ENCODE measurements around the gene PSMC3IP. TPM values are rescaled to one million over a fixed set of nuclear protein-coding genes. Genes with fewer than 3 reads are reported as not detected.
"Not testable (repeated sequence)": the region's sequence is repeated elsewhere in the genome, so short reads cannot be mapped to it uniquely, and the experiment has no call there.

Gene PSMC3IP
- total and polyA plus RNA-seq, 2 donors (not counting 3 experiments of a cell fraction or from before 2014, with no cell fraction given) = 5.9 to 19.3 TPM

DNA sequence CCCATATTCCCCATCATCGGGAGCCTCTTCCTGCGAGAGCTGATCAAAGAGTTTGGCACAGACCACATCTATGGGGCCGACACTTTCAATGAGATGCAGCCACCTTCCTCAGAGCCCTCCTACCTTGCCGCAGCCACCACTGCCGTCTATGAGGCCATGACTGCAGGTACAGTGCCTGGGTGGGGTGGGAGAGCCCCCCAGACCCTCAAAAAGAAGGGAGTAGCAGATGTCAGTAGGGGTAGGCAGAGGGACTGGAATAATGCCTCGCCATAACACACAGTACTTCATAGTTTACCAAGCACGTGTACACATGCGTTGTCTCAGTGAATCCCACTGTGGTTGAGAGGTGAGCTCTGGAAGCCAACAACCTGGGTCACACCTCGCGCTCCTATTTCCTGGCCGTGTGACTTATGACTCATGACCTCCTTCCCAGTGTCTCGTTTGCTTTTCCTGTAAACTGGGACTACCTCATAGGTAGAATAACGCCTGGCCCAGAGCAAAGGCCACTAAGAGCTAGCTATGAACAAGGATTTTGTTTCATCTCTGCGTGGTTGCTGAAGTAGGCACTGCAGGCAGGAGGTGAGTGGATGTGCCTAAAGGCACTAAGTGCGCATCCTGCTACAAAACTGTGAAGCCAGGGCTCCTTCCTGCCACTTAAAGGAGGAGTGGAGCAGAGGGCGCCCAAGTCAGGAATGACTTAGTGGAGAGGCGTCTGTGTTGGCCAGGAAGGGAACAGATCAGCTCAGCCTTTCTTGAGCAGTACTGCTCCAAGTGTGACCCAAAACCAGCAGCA, 36.3 kb downstream of the PSMC3IP start:
- Histone ChIP-seq H2AFZ (ENCODE audit: low read depth, low read length) (no peak overlapping the region), H3K27me3 (ENCODE audit: control insufficient read depth in 2 of 2, insufficient read depth in 2 of 2, low read length in 2 of 2) (no peaks in the 10 kb centered on the region), H3K27ac (ENCODE audit: insufficient read depth, low read depth, low read length) (peak overlapping the region; percentile 20), H3K36me3 (ENCODE audit: control insufficient read depth in 2 of 2, extremely low read depth in 1 of 2, insufficient read depth in 2 of 2, low read length in 2 of 2) (peaks cover 2 to 10% of the 10 kb centered on the region in 2 experiments), H3K4me2 (ENCODE audit: insufficient read depth, low read length) (no peak overlapping the region), H3K9ac (replicated peaks; ENCODE audit: extremely low read depth, insufficient read depth, low read length) (no peak overlapping the region), H3K9me1 (replicated peaks; ENCODE audit: control insufficient read depth, extremely low read depth, insufficient read depth, low read length) (no peaks in the 10 kb centered on the region), H3K9me3 (replicated peaks; ENCODE audit: control insufficient read depth, insufficient read depth, low read length) (no peaks in the 10 kb centered on the region), H4K20me1 (replicated peaks; ENCODE audit: control insufficient read depth, extremely low read depth, insufficient read depth, low read length) (no peaks in the 10 kb centered on the region), H3K4me3 (replicated peaks in 1 of 3; ENCODE audit: insufficient read depth in 1 of 3, low read depth in 1 of 3, low read length in 3 of 3) (no peak overlapping the region), H3K4me1 (ENCODE audit: control insufficient read depth, extremely low read depth, insufficient read depth, low read length) (peaks cover 16% of the 10 kb centered on the region), H3K79me2 (ENCODE audit: control insufficient read depth, insufficient read depth, low read length) (peaks cover 4% of the 10 kb centered on the region)
- TF ChIP-seq POLR2AphosphoS5 (IDR thresholded peaks at IDR 0.05; ENCODE audit: insufficient read depth, low read depth, low read length) = peak; percentile 12
- TF ChIP-seq GATA2 (IDR thresholded peaks at IDR 0.05; ENCODE audit: insufficient read depth, insufficient read length, low read depth, low read length) = no peak
- dilution Hi-C loops (cut with MboI; ENCODE audit: extremely low pct_ligation_motif_present, low sequenced_read_pairs) (no loop called here), intact Hi-C loops (cut with micrococcal nuclease) (no loop called here)
- ChIA-PET POLR2A (interaction anchor here (0.6 kb wide), 1 partner anchor 207 kb away, joined by 5 read pairs; no protein-coding TSS in a partner anchor), CTCF (interaction anchor here (0.7 to 1.2 kb wide), 2 partner anchors 24 to 102 kb away, joined by 3 read pairs; no protein-coding TSS in a partner anchor)
- no peak for DNase-seq (ENCODE audit: low read depth, low spot score)
- no TSS peak for BruUV-seq (replicated peaks)
- FAIRE-seq = no peak

DNA sequence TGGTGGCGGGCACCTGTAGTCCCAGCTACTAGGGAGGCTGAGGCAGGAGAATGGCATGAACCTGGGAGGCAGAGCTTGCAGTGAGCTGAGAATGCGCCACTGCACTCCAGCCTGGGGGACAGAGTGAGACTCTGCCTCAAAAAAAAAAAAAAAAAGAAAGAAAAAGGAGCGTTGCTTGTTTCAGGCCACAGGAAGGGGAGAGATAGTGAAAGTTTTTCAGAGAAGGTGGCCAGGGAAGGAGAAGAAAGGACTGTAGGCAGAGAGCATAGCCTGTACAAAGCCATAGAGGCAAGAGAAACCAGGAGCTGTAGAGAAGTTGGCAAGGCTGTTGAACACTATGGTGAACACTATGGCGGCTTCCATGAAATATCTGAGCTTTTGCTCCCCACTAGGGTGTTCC, 37.0 kb downstream of the PSMC3IP start:
- H3K36me3 ChIP-seq (ENCODE audit: control insufficient read depth in 2 of 2, extremely low read depth in 1 of 2, insufficient read depth in 2 of 2, low read length in 2 of 2); BruUV-seq (replicated peaks); H4K20me1 ChIP-seq (replicated peaks; ENCODE audit: control insufficient read depth, extremely low read depth, insufficient read depth, low read length); DNase-seq (ENCODE audit: low read depth, low spot score); dilution Hi-C loops (cut with MboI; ENCODE audit: extremely low pct_ligation_motif_present, low sequenced_read_pairs); intact Hi-C loops (cut with micrococcal nuclease); H3K79me2 ChIP-seq (ENCODE audit: control insufficient read depth, insufficient read depth, low read length); H2AFZ ChIP-seq (ENCODE audit: low read depth, low read length); H3K27me3 ChIP-seq (ENCODE audit: control insufficient read depth in 2 of 2, insufficient read depth in 2 of 2, low read length in 2 of 2); H3K4me2 ChIP-seq (ENCODE audit: insufficient read depth, low read length); H3K4me3 ChIP-seq (replicated peaks in 1 of 3; ENCODE audit: insufficient read depth in 1 of 3, low read depth in 1 of 3, low read length in 3 of 3); H3K27ac ChIP-seq (ENCODE audit: insufficient read depth, low read depth, low read length); H3K9ac ChIP-seq (replicated peaks; ENCODE audit: extremely low read depth, insufficient read depth, low read length); H3K9me3 ChIP-seq (replicated peaks; ENCODE audit: control insufficient read depth, insufficient read depth, low read length); FAIRE-seq; H3K9me1 ChIP-seq (replicated peaks; ENCODE audit: control insufficient read depth, extremely low read depth, insufficient read depth, low read length): not testable (repeated sequence)
- ChIA-PET CTCF (interaction anchor here (0.7 kb wide), 1 partner anchor 102 kb away, joined by 3 read pairs; no protein-coding TSS in a partner anchor), POLR2A (interaction anchor here (0.7 kb wide), 1 partner anchor 852 kb away, joined by 4 read pairs; no protein-coding TSS in a partner anchor)
- H3K4me1 ChIP-seq (ENCODE audit: control insufficient read depth, extremely low read depth, insufficient read depth, low read length) = peaks cover 20% of the 10 kb centered on the region

Data from endothelial cell of umbilical vein (primary cell).